HG03064 (cell line): ENCODE data around the gene HOXD11.

Experiments used
- ATAC-seq: cut with Tn5 transposase; IDR thresholded peaks from one replicate; pipeline ENCODE4 v1.9.1; 2021; ENCODE audit warnings: low read depth; ENCODE audit not compliant: unreplicated experiment

HOXD11 gene

DNA sequence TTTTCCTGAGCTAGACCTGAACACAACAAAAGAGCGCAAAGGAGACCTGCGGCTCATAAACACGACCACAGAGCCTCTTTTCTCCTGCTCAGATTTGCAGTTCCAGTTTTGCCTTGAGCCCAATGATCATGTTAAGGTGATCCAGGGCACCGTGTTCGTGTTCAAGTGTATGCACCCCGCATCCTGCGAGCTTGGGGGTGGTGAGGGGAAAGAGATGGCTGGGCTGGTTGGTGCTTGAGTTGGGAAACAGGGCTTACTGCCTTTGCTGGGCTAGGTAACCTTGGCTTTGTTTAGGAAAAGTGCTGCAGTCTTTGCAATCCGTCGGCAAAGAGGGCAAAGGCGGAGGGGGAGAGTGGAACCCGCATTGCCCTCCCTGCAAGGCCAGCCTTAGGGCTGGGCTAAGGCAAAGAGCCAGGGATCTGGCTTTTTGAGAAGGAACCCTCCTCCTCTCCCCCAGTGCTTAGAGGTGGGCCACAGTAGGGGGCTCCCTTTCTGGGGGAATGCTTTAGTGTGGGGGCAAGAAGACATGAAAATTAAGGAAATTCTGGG is 10.8 kb downstream of the HOXD11 start:
- ATAC-seq = no peak

DNA sequence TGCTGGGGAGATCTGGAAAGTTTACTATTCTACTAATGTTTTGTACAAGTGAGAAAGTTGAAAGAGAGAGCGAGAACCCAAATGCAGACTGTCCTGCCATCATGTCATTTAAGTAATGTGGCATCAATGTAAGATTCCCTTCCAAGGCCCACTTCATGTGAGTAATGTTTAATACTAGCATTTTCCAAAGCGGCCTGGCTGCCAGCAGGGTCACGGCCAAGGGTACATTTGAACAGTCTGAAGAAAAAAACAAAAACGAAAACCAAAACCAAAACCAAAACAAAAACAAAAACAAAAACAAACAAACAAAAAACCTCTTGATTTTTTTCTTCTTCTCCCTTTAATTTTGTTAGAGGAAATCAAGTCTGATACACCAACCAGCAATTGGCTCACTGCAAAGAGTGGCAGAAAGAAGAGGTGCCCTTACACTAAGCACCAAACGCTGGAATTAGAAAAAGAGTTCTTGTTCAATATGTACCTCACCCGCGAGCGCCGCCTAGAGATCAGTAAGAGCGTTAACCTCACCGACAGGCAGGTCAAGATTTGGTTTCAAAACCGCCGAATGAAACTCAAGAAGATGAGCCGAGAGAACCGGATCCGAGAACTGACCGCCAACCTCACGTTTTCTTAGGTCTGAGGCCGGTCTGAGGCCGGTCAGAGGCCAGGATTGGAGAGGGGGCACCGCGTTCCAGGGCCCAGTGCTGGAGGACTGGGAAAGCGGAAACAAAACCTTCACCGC is 11.7 kb downstream of the HOXD11 start:
- ATAC-seq = no peak

DNA sequence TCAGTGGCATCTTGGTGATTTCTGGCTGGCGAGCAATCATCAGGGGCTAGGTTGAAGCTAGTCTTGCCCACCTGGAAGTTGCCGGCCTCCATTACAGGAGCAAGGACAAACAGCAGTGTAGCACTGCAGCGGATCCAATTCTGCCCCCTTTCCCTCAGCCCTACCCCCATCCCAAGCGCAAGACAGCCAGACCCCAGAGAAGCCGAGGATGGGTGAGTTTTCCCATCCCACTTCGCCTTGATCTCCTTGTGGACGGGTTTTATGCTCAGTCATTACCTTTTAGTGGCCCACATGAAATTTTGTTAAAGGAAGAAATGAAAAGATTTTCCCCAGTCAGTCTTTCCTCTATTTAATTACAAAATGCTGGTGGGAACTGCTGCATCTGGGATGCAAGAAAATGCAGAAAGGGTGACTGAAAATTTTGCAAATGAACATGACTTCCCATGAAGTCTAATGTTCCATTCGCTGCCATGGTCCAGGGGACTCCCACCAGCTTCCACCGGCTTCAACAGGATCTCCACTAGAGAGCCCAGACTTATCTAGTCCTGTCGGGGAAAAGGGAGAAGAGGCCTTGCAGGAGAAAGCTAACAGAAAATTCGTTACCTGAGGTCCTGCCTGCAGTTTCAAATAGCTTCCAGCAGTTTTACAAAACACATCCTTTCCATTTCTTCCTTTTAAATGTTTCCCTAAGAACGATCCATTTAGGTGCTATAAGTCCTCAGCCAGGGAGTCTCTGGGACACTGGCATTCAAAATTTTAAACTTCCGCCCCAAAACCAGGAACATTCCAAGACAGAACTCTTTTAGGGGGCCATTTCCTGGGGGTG is 13.5 kb downstream of the HOXD11 start:
- no peak for ATAC-seq

DNA sequence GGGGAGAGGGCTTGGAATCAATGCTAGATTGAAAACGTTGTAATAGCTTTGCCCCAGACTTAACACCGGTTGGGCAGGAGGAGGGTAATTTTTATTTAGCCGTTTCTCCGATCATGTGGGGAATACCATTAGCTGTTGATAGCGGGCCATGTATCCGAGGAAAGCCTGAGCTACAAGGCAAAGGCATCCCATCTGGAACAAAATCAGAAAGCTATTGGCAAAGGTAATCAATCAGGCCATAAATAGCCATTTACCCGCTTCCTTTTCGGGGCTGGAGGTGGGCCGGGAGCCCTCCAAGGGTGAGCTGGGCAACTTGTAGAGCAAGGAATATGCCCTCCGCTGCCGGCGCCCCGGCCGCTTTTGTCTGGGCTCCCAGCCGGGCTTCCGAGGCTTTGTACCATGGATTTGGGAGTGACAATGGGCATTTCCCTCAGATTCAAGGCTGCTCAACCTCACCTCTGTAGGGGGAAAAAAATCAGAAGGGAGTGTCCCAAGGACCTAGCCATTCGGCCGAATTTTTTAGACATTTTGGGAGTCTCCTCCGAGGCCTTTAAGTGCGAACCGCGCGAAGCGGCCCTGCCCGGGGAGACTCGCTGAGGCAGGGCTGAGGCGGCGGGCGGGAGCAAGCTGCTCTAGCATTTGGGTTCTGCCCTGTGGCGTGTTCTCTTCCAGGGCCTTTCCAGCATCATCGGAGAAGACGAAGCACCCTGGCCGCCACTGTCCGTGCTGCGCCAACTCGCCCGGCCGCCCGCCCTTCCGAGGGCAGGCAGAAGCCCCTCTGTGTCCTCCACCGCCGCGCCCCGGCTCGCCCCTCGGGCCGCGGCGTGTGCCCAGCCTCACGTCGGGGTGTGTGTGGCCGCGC is 14.3 kb downstream of the HOXD11 start:
- ATAC-seq = no peak

DNA sequence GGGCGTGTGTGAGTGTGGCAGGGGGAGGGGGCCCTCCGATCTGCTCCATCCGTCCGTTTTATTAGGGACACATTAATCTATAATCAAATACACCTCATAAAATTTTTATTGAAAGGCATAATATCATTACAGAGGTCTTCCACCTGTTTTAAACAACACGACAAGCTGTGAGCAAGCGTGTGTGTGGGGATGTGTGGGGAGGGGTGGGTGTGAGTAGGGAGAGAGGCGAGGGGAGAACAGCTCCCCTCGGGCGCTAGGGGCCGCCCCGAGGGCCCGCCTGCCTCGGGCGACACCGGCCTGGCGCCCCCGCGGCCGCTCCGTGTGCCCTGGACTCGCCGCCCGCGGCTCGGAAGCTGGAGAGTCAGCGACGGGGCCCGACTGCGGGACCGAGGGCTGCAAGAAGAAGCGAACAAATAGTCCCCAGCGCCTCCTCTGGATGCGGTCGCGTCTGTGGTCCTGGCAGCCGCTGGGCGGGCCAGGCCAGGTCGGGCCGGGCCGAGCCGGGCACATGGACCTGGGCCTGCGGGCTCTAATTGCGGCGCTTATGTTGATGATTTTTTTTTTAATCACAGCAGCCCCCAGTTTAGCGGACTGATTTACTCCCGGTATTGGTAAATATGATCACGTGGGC is 15.1 kb downstream of the HOXD11 start:
- ATAC-seq = no peak

DNA sequence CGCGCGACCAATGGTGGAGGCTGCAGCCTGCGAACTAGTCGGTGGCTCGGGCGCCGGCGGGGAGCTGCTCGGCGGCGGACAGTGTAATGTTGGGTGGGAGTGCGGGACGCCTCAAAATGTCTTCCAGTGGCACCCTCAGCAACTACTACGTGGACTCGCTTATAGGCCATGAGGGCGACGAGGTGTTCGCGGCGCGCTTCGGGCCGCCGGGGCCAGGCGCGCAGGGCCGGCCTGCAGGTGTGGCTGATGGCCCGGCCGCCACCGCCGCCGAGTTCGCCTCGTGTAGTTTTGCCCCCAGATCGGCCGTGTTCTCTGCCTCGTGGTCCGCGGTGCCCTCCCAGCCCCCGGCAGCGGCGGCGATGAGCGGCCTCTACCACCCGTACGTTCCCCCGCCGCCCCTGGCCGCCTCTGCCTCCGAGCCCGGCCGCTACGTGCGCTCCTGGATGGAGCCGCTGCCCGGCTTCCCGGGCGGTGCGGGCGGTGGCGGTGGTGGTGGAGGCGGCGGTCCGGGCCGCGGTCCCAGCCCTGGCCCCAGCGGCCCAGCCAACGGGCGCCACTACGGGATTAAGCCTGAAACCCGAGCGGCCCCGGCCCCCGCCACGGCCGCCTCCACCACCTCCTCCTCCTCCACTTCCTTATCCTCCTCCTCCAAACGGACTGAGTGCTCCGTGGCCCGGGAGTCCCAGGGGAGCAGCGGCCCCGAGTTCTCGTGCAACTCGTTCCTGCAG is 15.8 kb downstream of the HOXD11 start, which contains the start of gene HOXD9:
Gene HOXD9, plus strand, starts transcription at position 37 of the 728 bp plus-strand sequence. Its CDS starts 50 bp downstream, at position 87.
- ATAC-seq = no peak

DNA sequence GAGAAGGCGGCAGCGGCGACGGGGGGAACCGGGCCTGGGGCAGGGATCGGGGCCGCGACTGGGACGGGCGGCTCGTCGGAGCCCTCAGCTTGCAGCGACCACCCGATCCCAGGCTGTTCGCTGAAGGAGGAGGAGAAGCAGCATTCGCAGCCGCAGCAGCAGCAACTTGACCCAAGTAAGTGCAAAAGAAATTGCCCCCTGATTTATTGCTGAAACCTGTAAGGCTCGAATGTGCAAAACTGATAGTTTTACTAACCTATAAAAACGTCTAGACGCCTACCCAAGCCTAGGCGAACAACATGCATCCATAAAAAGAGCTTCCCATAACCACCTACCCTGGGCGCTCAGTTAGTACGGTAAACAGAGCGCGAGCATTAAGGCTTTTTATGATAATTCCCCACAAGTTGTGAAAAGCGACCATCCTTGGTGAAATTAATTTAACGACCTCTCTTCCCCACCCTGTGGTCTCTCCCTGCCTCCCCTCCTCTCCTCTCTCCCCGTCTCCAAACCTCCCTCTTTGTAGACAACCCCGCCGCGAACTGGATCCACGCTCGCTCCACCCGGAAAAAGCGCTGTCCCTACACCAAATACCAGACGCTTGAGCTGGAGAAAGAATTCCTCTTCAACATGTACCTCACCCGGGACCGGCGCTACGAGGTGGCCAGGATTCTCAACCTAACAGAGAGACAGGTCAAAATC is 16.5 kb downstream of the HOXD11 start:
- no peak for ATAC-seq

DNA sequence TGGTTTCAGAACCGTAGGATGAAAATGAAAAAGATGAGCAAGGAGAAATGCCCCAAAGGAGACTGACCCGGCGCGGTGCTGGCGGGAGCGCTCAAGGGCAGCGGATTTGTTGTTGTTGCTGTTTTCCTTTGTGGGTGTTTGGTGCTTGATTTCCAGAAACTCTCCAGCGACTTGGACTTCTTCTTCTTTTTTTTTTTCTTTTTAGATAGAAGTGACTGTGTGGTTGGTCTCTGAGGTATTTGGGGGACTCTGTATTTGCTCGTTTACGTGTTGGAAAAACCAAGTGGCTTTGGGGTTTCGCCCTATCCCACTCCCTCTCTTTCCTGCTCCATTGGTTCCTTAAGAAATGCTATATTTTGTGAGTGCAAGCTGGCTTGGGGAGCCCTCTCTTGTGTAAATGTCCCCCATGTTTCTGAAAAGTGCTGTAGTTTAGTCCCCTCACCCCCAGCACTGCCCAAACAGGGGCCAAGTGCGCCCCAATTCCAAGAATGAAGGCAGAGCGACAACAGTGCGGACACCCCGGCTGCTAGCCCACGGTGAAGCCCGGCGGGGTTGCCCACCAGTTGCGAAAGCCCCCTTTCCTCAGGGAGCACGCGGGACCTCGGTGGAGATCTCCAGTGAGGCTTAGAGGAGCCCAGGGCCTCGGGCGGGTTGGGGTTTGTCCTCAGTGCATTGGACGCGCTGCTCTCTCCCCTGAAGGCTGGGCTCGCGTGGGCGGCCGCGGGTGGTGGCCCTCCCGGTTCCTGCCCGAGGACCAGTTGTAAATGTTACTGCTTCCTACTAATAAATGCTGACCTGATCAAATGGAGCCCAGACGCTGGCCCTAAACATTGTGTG is 17.2 kb downstream of the HOXD11 start:
- no peak for ATAC-seq

DNA sequence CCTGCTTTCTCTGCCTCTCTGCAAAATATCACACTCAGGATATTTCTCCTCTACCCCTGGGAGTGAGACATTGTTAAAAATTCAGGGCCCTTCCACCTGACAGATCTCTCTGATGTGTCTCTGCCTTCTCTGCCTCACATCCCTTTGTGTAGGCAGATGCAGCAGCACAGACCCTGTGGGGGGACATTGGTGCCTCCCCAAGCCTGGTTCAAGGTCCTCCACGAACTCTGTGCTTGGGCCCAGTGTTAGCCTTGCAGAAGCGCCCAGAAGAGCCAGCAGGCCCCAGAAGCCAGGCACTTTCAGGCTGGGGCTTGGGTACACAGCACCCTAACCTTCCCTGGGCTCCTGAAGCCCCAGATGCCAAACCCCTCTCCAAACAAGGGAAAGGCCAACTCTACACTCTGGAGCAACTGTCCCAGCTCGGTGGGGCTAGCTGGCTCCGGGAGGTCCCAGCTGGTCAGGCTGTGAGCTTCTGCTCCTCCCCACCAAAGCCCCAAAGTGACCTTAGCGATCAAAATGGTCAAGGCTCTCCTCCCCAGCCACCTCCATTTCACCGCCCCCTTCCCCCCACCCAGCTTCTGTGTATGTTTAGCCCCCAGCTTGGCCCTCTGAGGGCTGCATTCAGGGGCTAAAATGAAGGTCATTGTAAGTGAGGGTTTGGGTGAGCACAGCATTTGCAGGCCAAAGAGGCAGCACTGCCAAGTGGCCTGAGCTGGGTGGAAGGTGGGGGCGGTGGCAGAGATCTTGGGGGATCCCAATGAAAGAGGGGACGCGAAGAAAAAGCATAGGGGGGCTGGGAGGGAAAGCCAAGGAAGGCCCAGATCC is 18.1 kb downstream of the HOXD11 start:
- no peak for ATAC-seq

DNA sequence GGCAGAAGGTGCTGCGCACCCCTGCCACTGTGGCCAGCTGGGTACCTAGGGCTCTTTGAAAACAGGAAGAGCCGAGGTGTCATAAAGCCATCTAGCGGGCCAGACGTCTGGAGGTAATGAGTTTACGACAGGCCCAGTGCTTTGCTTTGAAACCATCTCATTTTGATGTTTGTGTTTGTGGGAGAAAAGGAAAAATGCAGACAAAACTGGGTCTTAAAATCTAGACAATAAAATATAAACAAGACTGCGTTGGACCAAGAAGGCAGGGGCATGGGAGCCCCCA is 18.6 kb downstream of the HOXD11 start:
- ATAC-seq = no peak

DNA sequence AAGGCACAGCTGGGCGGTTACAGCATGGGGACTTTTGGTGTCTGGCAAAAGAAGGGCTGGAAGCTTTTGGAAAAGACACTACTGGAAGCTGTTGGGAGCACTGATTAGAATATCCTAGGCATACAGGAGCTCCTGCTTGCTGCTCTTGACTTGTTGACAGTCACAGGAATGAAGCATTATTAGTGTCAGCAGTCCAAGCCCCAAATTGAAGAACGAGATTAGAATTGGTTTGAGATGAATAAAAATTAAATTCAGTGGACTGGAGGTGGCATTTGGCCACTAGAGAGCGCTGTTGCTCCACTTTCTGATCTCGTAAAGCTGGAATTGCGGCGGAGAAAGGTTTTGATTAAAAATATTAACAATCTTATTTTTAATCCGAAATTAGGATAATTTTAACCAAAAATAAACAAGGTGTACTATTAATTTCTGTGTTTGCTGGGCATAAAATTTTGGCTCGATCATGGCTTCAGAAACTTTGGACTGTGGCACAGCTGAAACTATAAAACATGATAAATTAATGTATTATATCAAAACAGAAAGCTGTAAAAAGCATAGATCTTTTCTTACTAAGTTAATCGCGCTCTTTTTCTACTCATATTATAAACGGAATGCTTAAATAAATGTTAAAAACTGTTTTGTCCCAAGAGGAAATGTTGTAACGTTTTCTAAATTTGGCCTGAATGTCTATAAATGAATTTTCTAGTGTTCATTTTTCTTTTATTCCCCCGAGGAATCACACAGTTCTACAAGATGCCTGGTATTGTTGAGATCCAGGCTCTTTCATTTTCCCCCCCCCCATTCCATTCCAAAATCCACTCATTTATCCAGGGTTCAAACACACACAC is 20.1 kb downstream of the HOXD11 start:
- ATAC-seq = no peak

DNA sequence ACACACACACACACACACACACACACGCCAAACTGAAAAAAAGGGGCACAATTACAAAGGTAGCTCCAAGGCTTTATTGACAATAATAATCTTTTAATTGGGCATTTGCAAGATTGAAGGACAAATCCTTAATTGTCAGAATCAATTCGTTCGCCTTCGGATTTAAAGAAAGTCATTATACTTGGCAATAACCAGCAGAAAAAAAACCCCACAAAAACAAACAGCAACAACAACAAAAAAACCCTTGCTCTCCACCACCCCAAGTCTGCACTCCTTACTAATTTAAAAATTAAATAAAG is 20.6 kb downstream of the HOXD11 start:
- ATAC-seq = no peak

DNA sequence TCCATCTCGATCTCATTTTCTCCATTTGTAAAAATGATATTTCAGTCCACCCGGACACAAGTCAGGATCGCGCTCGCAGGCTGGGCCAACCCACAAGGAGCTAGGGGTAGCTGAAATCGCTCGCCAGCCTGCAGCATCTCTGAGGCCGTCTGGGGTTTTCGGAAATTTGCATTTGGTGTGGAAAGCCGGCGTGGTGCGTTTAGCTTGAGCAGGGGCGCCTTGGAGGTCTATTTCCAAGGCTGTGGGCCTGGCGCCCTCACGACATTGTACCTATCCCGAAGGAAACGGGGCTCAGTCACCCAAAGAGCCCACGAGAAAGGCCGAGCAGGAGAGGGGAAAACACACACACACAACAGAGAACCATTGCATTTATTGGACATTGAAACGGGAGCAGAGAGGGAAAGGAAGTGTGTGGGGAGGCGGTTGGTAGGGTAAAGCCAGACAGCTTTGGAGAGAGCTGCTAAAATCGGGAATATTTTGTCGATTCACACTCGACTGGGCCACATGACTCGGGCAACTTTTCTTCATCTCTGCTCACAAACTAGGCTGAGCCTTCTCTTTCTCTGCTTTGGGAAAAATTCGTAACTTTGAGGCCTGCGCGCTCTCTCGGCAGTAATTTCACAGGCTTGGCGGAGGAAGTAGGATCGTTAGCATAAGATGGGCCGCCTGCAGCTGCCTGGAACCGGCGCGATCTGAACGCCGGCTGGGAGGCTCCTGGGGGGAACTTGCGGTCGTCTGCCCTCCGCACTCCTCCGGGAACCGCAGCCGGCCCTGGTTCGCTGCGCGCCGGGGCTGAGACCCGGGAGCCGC is 21.3 kb downstream of the HOXD11 start:
- no peak for ATAC-seq

DNA sequence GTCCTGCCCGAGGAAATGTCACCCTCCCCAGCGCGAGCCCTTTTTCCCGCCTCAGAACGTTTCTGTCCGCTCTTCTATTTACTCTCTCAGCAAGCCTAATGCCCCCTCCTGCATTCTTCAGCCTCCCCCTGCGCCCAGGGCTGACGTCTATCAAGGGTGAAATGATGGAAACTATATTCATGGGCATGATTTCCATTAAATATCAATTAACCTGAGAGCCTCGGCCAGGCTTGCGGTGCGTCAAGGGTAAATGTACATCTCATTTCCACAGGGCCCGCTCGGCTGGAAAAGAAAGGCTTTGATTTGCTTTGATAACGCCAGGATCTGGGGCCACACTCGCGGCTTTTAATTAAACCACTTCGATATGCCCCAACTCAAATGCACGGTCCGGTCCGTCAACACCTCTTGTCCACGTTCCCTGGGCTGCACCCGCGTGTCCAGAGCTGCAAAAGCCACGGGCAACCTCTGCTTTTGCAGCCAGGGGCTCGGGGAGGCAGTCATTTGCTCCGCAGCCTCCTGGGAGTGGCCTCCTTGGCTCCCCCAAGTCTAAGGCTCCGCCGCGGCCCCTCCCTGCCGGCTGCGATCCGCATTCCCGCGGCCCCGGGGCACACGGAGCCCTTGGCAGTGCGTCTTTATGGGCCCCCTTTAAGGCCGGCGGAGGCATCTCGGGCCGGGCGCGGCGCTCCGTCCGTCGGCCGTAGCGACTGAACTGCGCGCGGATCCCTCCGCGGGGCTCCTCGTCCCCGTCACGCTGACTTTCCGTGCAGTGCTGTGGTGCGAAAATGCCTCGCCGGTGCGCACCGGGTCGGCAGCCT is 22.1 kb downstream of the HOXD11 start, which contains the start of gene HOXD8:
Gene HOXD8, plus strand, starts transcription at position 724 of the 815 bp plus-strand sequence. CDS start 662 bp downstream, outside the sequence.
- ATAC-seq = no peak

DNA sequence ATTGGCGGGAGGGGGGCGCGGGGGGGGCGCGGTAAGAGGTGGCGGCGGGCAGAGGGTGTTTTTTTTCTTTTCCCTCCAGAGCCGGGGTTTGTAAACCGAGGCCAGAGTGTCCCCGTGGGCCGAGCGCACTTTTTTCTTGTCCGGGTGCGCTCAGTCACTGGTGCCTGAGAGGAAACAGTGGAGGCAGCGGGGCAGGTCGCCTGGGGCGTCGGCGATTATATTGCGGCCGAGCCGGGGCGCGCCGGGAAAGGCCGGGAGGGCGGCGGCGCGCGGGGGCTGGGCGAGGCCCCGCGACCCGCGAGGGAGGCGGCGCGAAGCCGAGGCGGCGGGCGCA is 22.7 kb downstream of the HOXD11 start:
- ATAC-seq = no peak
